Stimulated activated naive CD4-positive, alpha-beta T cell treated with Interleukin-2 at 50 U/mL for 16 hours (primary cell): Measurements from ENCODE around the gene TRABD2A.
"Not testable (repeated sequence)": the region's sequence is repeated elsewhere in the genome, so short reads cannot be mapped to it uniquely, and the experiment has no call there.

Experiments used
- DNase-seq: peaks from one replicate; lab custom pipeline; 2025; lab: John Stamatoyannopoulos, UW

TRABD2A gene

GRCh38 chr2:84778911-84779690 lies 101.8 kb downstream of the TRABD2A start:
- no peak for DNase-seq

GRCh38 chr2:84776011-84776410 lies 104.9 kb downstream of the TRABD2A start:
- DNase-seq = no peak

GRCh38 chr2:84773562-84773961 lies 107.3 kb downstream of the TRABD2A start:
- DNase-seq = not testable (repeated sequence)
